Body of pancreas (tissue), 4 donors: ENCODE data around the gene PTPRJ.

Source experiments
- CTCF ChIP-seq, 7 experiments: fragments of 450-650 bp in 4 of 7; fragments of 200-600 bp in 3 of 7; sonication (generic) in 3 of 7; IDR thresholded peaks; one replicate each; pipeline ENCODE4 v1.5.1; 2016 to 2019; ENCODE audit warnings: antibody characterized with exemption in 7 of 7
- POLR2A ChIP-seq, 3 donors: fragments of 450-650 bp; IDR thresholded peaks; one replicate each; pipeline ENCODE4 v1.6.1; 2016; ENCODE audit warnings: antibody characterized with exemption in 3 of 3, mild to moderate bottlenecking in 2 of 3

- TF ChIP-seq CTCF (IDR thresholded peaks at IDR 0.05) (no peak), POLR2A (IDR thresholded peaks at IDR 0.05) (no peak)
These were observed 103.1 kb downstream of the PTPRJ start for GRCh38 chr11:48083421-48083820.
